ENCODE data around the gene PYM1. TPM values are rescaled to one million over a fixed set of nuclear protein-coding genes. Genes with fewer than 3 reads are reported as not detected.
"Not testable (repeated sequence)": the region's sequence is repeated elsewhere in the genome, so short reads cannot be mapped to it uniquely, and the experiment has no call there.

PYM1 gene
- total RNA-seq, 1 donor from 2014 or later, result 30.0 TPM

DNA sequence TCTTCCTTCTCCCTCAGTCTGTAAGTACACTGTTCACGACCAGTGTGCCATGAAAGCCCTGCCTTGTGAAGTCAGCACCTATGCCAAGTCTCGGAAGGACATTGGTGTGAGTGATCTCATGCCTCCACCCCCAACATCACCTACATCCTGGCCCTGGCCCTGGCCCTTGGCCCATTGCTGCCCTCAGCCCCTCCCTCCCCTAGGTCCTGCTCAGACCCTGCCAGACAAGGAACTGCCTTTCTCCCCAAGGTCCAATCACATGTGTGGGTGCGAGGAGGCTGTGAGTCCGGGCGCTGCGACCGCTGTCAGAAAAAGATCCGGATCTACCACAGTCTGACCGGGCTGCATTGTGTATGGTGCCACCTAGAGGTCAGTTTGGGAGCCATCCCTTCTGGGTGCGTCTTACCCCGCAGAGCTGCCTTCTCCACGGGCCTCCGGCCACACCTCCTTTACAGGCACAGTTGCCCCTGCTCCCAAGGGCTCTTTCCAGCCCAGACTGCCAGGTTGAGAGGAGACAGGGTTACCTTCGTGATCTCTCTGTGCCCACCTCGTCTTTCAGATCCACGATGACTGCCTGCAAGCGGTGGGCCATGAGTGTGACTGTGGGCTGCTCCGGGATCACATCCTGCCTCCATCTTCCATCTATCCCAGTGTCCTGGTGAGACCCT, 12.5 kb upstream of the PYM1 start:
- DNase-seq (ENCODE audit: low read depth), result peak; percentile 75

DNA sequence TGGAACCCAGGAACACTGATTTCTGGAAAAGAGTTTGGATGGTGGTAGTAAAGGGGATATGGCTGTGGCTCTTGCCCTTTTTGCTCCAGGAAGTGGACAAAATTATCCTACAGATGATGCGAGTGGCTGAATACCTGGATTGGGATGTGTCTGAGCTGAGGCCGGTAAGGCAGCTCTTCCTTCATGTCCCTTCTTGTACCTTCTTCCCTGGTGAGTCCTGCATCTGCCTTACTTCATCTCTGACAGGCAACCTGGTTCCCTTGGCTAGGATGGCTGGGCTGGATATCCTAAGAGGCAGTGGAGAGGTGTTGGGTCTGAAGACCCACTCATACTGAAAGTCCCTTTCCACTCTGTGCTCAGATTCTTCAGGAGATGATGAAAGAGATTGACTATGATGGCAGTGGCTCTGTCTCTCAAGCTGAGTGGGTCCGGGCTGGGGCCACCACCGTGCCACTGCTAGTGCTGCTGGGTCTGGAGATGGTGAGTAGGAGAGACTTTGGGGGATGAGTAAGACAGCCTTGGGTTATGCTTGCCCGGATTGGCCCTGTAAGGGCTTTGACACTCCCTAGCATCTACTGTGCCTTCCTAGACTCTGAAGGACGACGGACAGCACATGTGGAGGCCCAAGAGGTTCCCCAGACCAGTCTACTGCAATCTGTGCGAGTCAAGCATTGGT, 11.3 kb upstream of the PYM1 start:
- no peak for DNase-seq (ENCODE audit: low read depth)

DNA sequence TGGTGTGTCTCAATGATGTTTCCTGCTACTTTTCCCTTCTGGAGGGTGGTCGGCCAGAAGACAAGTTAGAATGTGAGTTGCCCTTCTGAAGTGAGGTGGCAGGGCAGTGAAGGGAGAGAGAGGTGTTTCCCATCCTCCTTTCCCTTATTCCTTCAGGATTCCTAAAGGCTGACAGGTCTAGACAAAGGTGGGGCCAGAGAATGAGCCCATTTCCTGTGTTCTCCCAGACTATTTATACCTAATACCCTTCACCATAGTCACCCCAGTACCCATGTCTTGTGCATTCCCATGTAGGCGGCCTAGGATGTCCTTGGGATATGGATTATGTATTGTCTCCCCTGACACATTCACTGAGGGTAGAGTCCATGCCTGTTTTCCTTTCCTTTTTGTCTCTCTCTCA, 10.3 kb upstream of the PYM1 start:
- no peak for DNase-seq (ENCODE audit: low read depth)

DNA sequence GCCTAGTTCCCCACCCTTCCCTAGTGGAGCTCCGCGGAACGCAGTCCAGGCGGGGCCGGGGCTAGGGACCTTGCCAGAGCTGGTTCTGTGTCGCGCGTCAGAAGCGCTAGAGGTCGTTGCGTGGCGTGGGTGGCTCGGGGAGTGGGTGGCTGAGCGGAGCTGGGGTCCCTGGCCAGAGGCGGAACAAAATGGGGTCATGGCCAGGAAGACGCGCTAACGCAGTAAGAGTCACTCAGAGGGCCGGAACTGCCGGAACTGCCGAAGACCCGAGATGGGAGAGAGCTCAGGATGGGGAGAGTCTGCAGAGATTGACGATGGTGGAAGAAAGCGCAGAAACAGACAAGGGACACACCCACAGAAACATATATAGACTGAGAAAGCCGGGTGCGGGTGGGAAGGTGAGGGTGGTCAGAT, 8.1 kb upstream of the PYM1 start:
- DNase-seq (ENCODE audit: low read depth), result no peak

DNA sequence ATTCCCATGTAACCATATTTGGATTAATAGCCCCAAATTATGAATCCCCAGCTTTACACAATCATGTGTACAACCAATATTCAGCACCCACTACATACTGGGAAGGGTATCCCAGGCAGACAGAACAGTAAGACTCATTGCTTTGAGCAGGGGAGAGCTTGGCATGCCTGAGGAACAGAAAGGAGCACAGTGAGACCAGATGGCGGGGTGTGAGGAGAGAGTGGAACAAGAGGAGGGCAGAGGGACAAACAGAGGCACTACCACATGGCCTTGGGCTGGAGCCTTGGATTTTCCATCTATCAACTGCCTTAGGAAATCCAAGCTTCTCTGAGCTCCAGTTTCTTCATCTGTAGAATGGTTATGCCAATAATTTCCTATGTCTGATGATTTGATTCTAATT, 7.1 kb upstream of the PYM1 start:
- no peak for DNase-seq (ENCODE audit: low read depth)

DNA sequence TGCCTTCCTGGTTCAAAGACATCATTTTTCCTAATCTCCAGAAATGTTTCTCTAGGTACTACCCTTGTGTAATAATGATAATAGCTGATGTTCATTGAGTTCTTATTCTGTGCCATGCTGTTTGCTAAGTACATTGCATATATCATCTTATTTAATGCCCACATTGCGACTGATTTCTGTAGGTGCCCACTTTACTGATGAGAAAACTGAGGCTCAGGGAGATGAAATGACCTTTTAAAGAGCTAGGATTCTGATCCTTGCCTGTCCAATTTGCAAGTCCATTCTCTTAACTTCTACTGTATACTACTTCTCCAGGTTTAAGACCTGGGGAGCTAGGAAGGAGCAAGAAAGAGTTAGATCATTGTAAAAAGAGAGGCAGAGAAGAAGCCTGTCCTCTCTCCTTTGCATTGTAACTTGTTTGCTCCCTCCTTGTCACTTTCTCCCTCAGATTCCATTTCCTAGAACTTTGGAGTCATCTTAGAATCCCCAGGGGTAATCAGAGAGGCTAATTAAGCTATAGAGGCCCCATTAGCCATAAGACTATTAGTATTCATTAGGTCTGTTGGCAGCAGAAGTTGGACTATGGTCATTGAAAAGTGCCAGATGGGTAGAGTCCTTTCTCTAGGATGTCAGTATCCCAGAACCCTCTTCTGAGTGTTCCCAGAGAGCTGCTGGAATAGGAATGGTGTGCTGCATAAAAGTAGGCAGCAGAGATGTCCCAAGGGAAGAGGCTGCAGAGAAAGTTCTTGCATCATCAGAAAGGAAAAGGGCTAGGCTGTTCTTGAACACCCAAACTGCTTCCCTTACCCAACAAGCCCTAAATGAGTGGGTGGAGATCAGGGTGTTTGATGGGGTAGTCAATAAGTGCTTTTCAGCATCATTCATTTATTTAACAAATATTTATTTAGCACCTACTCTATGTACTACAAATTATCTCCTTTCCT, 6.4 kb upstream of the PYM1 start:
- DNase-seq (ENCODE audit: low read depth), result no peak

DNA sequence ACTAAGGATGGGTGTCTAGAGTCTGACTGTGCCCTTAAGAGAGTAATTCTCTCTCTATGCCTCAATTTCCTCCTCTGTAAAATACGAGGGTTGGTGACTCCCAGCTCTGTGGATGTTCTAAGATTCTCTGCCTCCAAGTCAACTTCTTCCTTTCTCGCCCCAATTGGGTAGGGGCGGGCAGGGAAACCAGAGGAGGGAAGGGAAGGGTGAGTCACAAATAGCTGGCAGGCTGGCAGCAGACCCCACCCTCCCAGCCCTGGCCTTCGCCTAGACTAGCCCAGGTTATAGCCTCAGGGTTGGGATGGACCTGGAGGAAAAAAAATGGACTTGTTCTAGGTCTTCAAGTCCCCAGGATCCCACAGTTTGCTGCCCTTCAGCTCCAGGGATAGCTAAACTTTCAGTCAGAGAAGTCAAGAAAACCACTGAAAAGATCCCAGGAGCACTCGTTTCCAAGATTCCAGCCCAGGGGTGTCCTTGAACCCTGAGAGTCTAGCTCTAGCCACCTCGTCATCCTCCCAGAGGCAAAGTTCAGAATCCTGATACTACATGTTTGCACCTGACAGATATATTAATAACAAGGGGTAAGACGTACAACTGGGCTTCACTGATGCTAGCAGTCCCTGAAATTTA, 5.6 kb upstream of the PYM1 start:
- peak; percentile 70 for DNase-seq (ENCODE audit: low read depth)

DNA sequence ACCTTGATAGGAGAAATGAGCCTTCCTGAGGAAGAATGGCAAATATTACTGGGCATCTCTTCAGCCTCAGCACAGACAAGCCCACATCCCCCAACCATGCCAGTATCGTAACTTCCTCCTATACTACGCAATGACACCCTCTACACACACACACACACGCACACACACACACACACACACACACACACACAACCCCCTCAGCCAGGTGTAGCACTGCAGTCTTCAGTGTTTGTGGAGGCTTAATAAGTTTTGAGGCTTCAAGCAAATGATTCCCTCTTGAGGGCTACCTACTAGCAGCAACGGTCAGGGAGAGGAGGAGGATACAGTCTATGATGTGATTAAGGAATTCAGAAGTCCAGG, 4.8 kb upstream of the PYM1 start:
- no peak for DNase-seq (ENCODE audit: low read depth)

DNA sequence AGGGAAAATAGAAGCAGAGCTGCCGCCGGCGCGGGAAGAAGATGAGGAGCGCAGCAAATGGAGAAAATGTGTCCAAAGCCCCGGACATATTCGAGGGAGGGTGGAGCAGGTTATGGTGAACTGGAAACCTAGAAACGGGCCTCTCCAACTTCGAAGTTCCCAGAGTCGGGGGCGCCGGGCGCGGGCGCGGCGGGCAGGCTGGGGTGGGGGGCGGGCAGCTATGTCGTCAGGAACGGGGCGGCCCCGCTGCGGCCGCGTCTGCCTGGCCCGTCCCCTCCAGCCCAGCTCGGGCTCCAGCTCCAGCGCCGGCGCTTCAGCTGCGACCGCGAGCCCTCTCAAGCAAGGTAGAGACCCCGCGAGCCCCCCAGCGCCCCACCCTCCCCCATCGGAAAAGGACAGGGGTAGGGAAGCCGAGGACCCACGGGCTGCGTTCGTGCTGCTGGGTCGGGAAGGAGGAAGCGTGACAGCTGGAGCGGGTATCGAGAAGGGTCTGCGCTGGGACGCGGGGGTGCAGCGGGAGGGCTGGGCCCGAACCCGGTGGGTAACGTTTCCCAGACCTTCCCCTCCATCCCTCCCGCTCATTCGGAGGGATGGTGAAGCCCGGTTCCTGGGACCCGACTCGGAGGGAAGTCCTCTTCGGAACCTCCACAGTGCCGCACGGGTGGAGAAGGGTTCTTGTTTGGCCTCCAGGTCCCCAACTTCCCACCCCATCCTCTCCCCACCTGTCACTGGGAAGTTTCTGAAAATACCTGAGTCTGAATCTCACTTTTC, 4.3 kb upstream of the PYM1 start:
- no peak for DNase-seq (ENCODE audit: low read depth)

DNA sequence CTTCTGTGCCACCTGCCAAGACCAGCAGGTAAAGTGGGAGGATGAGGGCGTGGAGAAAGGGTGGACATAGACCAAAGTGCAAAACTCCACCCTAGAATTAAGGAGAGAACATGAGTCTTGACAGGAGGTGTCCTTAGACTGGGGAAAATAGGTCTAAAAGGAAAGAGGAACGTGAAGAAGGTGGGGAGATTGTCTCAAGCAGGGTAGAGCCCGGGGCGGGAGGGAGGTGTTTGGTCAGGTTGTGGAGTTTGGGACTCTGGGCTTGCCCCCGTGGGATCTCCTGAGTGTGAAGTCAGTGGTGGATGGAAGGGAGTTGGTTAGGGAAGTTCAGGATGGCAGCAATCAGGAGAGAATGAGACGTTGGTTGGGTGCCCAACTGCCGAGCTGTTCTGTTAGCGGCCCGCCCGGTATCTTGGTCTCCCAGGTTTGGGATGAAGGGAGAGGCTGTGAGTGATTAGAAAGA, 3.7 kb upstream of the PYM1 start:
- no peak for DNase-seq (ENCODE audit: low read depth)

DNA sequence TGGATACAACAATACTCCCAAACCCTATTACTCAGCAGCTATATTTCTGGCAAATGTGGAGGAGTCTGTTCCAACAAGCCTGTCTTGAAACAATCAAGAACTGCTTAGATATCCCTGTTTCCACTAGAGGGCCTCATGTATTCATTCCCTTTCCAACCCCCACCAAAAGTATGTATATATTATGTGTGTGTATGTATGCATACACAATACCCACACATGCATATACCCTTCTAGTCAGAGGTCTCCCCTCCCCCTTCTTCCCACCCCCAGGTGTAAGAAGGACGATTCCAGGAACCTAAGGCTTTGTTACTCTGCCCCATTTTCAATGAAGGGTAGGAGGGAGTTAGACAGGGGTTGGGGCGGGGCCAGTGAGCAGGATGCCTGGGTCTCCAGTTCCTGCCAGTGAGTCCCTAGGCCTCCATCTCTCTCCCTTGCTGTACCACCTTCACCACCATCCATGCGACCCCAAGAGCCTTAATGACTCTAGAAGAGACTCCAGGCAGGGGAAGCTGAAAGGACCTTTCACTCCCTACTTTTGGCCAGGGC, 3.1 kb upstream of the PYM1 start, which contains the start of gene DGKA:
Gene DGKA (plus strand): TSS at position 392 of the 546 bp plus-strand sequence. CDS start 5,342 bp downstream, outside the sequence.
- peak; percentile 59 for DNase-seq (ENCODE audit: low read depth)

DNA sequence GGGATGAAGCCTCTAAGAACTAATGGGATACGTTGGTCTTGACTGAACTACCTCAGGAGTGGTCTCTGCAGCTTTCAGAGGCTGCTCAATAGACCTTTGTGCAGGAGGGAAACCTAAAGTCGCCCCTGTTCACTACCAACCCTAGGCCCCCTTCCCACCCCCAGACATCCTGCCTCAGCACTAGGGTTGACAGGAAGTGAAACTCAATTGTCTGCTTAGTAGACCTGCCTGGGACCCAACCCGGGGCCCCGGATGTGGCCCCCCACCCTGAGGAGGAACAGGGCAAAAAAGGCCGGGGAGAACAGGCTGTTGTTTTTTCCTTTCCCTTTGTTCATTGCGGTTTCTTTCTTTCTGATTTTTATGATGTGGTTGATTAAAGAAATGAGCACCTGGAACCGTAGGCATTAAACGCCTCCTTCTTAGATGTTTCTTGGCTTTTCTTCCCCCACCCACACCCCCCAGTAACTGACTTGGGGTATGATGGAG, 1.7 kb upstream of the PYM1 start:
- no peak for DNase-seq (ENCODE audit: low read depth)

DNA sequence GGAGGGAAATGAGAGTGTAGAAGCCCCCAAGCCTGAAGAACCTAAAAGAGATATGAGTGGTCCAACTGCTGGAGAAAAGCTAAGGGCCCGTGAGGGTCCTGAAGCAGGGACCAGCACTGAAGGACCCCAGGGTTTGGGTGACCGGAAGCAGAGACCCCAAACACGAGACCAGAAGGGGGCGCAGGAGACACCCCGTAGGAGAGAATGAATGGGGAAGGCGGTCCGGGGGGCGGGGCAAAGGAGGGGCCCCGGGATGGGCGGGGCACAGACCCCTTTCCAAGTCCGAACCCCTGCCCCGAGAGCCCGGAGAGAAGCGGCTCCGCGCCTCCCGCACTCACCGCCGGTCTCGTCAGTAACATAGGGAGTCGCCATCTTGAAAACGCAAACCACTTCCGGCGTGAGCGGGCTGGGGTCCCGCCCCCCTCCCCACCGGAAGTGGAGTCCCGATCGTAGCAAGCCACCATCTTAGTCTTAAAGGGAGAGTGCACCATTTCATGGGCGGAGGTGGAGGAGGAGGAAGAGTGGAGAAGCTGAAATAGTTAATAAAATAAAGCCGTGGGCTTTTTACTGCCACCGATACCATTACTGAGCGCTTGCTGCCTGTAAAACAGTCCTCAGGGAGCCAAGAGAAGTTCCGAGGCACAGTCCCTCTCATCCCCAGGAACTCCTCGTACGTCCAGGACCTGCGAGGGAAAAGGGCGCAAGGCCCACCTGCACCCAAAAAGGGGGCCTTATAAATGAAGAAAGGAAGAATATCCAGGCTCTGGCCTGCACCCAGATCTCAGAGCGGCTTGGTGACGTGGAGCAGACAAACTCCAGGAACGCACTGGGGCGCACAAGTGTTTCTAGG, 731 bp downstream of the PYM1 start:
- DNase-seq (ENCODE audit: low read depth), result peak; percentile 82

DNA sequence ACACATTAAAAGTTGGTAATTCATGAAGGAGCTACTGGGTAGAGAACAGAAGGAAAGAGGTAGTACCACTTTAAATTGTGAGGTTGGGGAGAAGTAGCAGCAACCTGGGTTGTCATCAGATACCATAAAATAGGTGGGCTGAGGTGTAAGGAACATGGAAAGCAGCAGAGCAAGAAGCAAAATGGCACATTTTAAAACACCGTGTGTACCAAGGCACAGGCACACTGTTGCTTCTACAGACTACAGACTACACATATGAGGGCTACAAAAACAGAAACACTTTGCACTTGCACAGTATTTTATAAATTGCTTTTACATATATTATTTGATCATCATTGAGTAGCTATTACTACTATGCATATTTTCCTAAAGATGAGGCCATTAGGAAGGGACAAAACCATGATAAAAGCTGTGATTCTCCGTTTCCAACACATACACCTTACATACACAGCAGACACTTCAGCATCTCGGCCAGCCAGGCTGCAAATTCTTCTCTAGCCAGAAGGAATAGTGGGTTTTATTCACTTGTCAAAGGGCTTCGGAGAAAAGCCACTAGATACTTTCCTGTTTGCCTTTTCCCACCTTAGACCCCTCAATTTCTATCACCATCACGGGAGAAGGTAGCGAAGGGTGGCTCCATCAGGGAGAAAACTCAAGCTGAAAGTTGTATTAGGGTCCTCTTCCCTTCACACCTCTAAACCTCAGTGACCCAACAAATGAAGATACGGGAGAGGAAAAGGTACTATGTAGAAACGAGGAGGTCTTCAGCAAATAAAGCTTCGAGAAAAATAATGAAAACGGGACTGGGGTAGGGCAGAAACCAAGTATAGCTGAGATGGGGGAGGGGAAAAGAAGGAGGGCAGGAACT, 1.6 kb downstream of the PYM1 start:
- DNase-seq (ENCODE audit: low read depth), result no peak

DNA sequence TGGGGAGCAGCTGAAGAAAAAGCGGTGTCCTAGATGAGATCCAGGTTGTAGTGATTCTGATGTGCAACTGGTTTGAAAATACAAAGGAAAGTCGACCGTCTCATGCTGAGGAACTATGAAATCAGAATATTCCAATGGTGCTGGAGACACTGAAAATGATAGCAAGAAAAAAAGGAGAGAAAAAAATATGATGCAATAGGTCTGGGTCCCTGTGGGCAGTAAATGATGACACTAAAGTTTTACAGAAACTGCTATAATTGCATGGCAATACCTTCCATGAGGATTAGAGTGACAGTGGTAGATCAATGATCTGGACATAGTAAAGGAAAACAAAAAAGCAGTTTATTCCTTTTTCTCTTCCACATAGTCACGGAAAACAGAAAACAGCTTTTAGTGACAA, 2.3 kb downstream of the PYM1 start:
- no peak for DNase-seq (ENCODE audit: low read depth)

DNA sequence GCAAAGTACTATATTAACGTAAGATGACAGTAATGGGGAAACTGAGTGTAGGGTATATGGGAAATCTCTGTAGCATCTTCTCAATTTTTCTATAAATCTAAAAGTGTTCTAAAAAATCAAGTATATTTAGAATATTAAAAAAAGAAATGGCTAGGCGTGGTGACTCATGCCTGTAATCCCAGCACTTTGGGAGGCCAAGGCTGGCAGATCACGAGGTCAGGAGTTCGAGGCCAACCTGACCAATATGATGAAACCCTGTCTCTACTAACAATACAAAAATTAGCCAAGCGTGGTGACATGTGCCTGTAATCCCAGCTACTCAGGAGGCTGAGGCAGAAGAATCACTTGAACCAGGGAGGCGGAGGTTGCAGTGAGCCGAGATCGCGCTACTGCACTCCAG, 4.0 kb downstream of the PYM1 start:
- DNase-seq (ENCODE audit: low read depth), result not testable (repeated sequence)

DNA sequence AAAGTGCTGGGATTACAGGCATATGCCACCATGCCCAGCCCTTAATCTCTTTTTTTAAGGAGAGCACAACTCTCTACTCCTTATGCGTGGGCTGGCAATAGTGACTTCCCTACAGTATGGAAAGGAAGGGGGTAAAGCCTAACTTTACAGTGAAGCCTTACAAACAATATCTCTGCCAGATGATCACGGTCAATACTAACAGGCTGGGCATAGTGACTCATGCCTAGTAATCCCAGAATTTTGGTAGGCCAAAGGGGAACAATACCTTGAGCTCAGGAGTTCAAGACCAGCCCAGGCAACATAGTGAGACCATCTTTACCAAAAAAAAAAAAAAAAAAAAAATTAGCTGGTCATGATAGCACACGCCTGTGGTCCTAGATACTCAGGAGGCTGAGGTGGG, 5.6 kb downstream of the PYM1 start:
- no peak for DNase-seq (ENCODE audit: low read depth)

DNA sequence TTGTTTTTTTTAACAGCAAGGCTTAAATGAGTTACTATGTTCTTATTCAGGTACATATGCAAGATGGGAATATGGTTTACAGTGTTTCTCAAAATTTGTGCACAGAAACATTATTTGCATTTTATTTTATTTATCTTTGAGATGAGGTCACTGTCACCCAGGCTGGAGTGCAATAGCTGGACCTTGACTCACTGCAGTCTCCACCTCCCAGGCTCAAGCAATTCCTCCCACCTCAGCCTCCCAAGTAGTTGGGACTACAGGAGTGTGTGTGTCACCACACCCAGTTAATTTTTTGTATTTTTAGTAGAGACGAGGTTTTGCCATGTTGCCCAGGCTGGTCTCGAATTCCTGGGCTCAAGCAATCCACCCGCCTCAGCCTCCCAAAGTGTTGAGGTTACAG, 8.7 kb downstream of the PYM1 start:
- DNase-seq (ENCODE audit: low read depth), result not testable (repeated sequence)

DNA sequence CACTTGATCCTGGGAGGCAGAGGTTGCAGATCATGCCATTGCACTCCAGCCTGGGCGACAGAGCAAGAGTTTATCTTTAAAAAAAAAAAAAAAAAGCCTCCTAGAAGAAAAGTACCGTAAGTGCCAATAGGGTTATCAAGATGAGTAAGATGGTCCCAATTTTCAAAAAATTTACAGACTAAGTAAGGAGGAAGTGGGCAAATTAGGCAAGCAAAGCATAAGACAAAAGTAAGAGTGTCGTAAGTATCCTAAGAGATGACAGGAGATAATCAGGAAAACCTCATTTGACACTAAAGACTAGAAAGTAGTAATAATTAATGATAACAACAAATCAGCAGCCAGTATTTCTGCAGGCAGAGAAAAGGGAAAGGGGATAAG, 12.2 kb downstream of the PYM1 start:
- no peak for DNase-seq (ENCODE audit: low read depth)
